GM18526 (cell line): ENCODE data around the gene SLC4A1.

Experiments used
- POLR2A ChIP-seq: IDR thresholded peaks from 3 replicates; pipeline ENCODE4 v1.6.1; 2011; ENCODE audit not compliant: insufficient read length; ENCODE audit errors: extremely low read depth

Gene SLC4A1

GRCh38 chr17:44253006-44253405 lies 14.9 kb downstream of the SLC4A1 start:
- no peak for TF ChIP-seq POLR2A

- no peak for TF ChIP-seq POLR2A
Measured at GRCh38 chr17:44251062-44251461, 16.9 kb downstream of the SLC4A1 start.

DNA sequence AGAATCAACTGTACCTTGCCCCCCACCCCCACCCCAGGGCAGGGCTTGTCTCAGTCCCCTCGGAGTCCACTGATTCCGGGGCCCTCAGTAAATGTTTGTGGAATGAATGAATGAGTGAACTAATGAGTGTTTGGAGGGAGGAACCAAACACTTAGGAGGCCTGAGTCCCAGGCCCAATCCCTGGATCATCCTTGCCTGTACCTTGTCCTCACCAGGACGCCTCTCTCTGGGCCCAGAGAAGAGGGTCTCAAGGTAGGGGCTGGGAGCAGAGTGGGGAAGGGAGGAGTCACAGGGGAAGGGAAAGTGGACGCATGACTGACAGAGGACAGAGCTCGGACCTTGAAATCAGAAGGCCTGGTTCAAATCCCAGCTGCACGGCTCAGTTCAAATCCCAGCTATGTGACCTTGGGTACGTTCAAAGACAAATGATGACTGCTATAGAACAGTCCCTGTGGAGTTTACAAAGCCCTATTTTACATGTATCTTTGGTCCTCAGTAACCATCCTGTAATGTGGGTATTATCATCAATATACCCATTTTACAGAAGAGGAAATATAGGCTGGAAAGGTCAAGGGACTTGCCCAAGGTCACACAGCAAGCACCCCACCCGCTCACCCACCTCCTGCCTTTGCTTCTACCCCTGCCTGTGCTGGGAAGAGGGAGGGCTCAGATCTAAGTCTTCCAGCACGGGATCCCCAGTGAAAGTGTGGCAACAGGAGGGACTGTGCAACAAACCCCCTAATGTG lies 18.3 kb downstream of the SLC4A1 start:
- TF ChIP-seq POLR2A, result no peak

DNA sequence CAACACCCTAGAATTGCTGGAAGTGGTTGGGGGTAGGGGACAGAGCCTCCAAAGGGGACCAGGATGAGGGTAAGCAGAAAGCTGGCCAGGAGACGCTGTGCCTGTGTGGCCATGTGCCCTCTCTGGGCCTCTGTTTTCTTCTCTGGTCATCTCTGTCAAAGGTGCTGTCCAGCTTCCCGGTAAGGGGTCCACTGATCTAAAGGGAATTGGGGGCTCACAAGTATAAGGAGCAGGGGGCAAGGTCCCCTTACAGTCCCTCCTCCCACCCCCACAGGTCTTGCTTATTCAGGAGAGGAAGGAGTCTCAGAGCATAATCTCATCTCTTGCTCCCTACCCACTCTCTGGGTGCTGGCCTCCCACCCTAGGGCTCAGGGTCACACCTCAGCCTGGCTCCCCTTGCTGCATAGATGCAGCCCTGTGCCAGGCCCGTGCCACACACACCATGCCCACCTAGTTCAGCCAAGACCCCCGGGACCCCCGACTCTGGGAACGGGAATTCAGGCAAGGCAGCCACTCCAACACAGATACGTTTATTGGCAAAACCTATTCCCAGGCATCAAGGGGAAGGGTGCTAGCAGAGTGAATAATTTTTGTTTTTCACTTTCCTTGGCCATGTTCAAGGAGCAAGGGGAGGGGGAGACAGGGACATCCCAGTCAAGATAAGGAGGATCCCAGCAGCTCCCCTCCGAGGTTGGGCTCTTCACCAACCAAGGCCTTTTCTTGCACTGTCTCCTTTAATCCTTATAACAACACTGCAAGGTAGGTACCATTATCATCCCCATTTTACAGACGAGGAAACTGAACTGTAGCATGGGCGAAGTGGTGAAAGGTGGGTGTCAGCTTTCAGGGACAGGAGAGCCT lies 19.8 kb downstream of the SLC4A1 start:
- TF ChIP-seq POLR2A, result no peak

DNA sequence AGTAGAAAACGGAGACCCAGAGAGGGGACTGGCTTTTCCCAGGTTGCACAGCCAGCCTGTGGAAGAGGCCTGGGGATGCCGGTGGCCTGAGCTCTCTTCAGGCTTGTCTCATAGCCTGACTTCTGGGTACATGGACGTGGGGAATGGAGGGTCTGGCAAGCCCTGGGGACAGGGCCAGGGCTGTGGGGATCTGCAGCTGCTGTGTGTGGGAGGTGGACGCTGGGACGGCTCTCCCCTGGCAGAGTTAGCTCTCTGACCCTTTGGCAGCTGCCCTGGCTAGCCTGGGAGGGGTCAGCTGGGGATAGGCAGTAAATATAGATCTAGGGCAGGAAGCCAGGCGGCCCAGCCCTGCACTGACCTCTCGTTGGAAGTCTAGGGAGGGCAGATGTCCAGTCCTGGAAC lies 20.5 kb downstream of the SLC4A1 start:
- no peak for TF ChIP-seq POLR2A

DNA sequence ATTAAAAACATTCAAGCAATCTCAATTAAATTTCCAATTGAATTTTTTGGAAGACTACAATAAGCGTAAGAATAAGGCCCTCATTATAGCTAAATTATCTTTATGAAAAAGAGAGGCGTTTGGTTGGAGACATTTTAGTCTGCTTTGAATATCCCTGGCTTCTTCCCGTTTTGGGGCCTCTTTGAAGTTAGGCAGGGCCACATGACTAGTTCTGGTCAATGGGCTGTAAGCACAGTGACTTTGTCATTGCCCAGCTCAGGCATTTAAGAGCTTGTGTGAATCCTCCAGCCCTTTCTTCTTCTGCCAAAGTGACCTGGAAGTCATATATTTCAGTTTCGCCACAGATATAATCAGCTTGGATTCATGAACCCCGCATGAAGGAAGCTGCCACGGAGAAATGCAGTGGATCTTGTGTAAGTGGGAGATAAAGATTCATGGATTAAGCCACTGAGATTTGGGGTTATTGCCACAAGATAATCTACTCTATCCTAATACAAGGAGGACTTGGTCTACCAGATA lies 26.8 kb downstream of the SLC4A1 start:
- TF ChIP-seq POLR2A, result no peak

GRCh38 chr17:44236444-44236991 lies 31.4 kb downstream of the SLC4A1 start:
- TF ChIP-seq POLR2A, result no peak

DNA sequence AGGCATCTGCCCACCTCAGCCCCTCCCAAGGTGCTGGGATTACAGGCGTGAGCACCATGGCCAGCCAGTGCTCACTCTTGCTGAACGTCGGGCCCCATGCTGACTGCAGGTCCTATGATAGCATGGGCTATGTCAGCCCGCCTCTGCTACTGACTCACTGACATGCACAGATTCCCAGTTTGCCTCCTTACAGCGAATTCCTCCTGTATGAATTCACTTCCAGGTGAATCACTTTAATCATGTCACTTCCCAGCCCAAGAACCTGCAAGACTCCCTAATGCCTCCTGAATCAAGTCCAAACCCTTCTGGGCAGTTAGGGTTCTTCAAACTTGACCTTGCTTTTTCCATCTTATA lies 32.4 kb downstream of the SLC4A1 start:
- no peak for TF ChIP-seq POLR2A

- no peak for TF ChIP-seq POLR2A
Measured at GRCh38 chr17:44233582-44233981, 34.4 kb downstream of the SLC4A1 start.

DNA sequence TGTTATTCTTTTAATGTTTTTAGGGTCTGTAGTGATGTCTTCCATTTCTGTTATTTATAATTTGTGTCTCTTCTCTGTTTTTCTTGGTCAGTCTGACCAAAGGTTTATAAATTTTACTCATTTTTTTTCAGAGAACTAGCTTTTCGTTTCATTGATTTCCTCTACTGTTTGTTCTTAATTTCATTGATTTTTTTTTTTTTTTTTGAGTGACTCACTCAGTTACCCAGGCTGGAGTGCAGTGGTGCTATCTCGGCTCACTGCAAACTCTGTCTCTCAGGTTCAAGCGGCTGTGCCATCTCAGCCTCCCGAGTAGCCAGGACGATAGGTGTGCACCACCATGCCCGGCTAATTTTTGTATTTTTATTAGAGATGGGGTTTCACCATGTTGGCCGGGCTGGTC lies 35.9 kb downstream of the SLC4A1 start:
- TF ChIP-seq POLR2A, result no peak

DNA sequence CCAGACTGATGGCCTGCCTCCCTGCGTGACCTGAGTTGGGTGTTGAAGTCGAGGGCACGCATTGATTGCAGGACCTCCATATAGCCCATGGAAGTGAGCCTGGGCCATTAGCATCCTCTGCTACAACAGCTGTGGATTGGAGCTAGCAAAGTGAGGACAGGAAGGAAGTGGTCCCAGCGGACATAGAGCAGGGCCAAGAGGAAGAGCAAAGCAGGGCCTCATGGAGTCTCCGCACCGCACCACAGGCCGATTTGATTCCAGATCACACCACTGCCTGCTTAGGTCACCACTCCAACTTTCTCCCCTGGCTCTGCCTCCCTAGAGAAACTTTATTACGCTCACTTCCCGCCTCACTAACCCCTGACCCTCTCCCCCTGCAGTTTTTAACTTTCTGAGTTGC lies 37.8 kb downstream of the SLC4A1 start:
- no peak for TF ChIP-seq POLR2A

DNA sequence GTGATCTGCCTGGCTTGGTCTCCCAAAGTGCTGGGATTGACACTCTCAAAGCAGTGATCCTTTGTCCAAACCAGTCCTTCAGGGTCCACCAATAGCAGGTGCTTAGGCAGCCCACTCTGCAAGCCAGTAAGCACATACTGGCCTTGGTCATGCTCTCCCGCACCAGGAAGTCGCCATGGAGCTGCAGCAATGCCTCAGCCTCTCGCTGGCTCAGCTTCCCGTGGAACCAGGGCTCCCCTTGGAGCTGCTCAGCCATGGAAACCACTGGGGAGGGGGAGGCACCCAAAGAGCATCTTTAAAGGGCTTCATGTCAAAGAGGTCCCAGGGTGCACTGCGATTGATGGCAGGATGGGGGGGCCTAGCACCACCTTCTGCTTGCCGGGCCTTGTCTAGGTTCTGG lies 38.8 kb downstream of the SLC4A1 start:
- TF ChIP-seq POLR2A, result no peak

- no peak for TF ChIP-seq POLR2A
Measured at GRCh38 chr17:44223541-44224071, 44.3 kb downstream of the SLC4A1 start.

DNA sequence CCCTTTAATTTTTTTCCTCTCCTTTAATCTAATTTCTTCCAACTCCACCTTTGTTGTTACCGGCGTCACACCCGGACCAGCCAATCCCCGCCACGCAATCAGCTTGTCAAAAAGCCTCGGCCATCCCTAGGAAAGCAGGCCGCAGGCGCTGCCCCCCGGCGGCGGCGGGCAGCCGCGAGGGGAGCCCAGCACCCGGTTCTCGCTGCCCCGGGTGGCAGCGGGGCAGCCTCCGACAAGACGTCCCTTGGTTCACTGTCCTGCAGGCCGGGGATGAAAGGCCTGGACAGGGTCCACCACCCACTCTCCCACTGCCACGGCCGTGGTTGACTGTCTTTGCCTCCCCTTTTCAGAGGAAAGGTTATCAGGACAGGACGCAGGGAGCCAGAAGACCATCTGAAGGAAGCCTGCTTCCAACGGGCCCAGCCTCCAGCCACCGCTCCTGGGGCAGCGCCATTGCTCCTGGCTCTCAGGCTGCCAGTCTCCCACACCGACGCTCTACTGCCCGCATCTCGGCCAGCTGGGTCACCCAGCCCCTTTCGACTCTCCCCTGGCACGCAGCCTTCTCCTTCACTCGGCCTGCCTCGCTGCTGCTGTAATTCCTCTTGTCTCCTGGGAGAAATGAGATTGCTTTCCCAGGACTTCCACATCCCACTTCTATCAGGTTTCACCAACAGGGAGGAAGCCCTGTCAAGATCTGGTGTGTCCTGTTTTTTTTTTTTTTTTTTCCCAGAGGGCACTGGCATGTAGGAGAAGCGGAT lies 45.6 kb downstream of the SLC4A1 start:
- peak; percentile 21 for TF ChIP-seq POLR2A

DNA sequence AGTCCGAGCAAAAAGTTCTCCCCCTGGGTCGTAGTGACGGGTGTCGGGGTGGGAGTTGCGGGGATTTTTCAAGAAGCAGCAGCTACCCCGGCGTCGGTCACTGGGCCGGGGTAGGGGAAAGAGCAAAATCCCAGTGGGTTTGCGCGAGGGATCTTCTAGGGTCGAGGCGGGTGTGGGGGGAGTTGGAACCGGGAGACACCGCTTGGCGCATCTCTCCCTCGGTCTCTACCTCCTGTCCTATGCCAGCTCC lies 46.1 kb downstream of the SLC4A1 start:
- peak; percentile 33 for TF ChIP-seq POLR2A

DNA sequence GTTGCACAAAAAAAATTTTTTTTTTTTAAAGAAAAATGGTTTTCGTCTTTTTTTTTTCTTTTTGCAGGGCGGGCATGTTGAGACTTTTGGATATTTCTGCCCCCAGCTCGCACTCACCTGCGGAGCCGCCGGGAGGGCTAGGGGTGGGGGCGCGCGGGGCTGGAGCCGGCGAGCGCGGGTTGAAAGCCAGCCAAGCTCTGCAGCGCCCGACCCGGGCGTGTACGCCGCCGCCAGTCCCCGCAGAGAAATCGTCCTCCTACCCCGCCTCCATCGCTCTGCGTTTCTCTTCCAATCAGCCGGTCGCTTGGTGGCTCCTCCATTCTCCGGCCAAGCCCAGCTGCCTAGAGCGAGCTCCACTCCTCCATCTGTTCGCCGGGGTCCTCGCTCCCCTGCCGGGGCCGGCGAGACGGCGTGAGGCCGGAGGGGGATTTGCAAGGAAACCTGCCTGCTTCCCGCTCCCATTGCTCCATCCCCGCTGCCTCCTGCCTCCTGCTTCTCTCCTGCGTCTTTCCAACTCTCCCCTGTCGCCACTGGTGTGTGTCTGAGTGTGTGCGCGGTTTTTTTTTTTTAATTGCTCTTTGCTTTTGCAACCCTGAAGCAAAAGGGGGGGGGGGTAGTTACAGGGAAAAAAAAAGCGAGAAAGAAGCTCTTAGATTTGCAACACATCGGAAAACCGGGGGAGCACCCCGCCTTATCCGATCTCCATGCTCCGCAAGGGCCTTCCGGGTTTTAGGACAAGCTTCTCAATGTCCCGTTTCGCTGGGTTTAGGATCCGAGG lies 46.7 kb downstream of the SLC4A1 start:
- TF ChIP-seq POLR2A, result peak; percentile 38
